ENCODE data around the gene EXD1.

EXD1 gene, protein sequence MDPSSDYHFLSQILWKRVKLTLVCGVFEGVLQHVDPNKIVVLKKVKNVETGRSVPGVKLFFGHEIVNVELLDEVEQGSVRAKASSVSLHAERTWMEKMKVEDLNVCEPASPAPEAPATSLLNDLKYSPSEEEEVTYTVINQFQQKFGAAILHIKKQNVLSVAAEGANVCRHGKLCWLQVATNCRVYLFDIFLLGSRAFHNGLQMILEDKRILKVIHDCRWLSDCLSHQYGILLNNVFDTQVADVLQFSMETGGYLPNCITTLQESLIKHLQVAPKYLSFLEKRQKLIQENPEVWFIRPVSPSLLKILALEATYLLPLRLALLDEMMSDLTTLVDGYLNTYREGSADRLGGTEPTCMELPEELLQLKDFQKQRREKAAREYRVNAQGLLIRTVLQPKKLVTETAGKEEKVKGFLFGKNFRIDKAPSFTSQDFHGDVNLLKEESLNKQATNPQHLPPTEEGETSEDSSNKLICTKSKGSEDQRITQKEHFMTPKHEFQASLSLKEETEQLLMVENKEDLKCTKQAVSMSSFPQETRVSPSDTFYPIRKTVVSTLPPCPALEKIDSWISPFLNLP

DNA sequence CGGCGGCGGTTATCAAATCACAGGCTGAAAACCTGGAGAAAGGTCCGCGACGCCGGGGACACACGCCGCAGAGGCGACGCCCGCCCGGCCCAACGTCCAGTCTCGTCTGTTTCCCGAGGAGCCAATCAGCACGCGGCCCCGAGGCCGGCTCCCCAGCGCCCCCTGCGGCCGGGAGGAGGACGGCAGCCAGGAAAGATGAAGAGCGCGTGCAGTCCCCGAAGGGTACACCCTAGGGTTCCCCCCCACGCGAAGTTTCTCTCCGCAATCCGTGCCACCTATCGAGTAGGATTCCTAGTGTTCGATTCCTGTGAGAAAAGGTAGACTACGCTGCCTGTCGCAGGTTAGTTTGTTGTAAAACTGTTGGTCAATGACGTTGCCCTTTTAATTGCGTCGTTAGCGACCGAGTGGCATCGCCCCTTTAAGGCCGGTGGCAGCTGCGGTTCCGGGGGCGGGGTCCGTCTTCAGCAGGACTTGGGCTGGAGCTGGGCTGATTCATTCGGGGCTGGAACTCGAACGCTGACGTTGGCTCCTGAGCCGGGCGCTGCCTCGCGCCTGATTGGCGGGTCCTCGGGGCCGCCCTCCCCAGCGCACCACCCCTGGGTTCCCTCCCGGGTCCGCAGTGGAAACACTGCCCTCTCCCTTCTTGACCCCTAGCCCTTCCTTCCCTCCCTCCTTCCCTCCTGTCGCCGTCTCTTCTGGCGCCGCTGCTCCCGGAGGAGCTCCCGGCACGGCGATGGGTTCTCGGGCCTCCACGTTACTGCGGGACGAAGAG lies at the start of gene EXD1, which contains the start of gene CHP1:
EXD1 (minus strand) TSS at position 108 of the 772 bp plus-strand sequence. CDS start 4,182 bp downstream, outside the sequence.
CHP1 (plus strand) TSS at position 619 of the 772 bp plus-strand sequence; CDS start at position 734, 115 bp downstream.
- ATAC-seq (ENCODE audit: low read depth) = peak; percentile 97
- H3K36me3 ChIP-seq (ENCODE audit: low read depth) = peaks cover 15% of the 10 kb centered on the region
- DNase-seq (ENCODE audit: low spot score) = peak; percentile 100
- no peaks in the 10 kb centered on the region for H3K9me3 ChIP-seq (ENCODE audit: severe bottlenecking)
- H3K27me3 ChIP-seq (ENCODE audit: insufficient read depth, poor library complexity, severe bottlenecking) = no peaks in the 10 kb centered on the region
- TF ChIP-seq, protein P1, sequence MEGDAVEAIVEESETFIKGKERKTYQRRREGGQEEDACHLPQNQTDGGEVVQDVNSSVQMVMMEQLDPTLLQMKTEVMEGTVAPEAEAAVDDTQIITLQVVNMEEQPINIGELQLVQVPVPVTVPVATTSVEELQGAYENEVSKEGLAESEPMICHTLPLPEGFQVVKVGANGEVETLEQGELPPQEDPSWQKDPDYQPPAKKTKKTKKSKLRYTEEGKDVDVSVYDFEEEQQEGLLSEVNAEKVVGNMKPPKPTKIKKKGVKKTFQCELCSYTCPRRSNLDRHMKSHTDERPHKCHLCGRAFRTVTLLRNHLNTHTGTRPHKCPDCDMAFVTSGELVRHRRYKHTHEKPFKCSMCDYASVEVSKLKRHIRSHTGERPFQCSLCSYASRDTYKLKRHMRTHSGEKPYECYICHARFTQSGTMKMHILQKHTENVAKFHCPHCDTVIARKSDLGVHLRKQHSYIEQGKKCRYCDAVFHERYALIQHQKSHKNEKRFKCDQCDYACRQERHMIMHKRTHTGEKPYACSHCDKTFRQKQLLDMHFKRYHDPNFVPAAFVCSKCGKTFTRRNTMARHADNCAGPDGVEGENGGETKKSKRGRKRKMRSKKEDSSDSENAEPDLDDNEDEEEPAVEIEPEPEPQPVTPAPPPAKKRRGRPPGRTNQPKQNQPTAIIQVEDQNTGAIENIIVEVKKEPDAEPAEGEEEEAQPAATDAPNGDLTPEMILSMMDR (IDR thresholded peaks at IDR 0.05; ENCODE audit: poor library complexity, severe bottlenecking) = peak; percentile 100
- H3K27ac ChIP-seq (ENCODE audit: poor library complexity, severe bottlenecking) = peak within 1 kb of the TSS; percentile 43
- peak within 1 kb of the TSS; percentile 74 for H3K4me3 ChIP-seq (ENCODE audit: severe bottlenecking)
- H3K4me1 ChIP-seq (ENCODE audit: insufficient read depth, poor library complexity, severe bottlenecking) = peaks cover 13% of the 10 kb centered on the region

DNA sequence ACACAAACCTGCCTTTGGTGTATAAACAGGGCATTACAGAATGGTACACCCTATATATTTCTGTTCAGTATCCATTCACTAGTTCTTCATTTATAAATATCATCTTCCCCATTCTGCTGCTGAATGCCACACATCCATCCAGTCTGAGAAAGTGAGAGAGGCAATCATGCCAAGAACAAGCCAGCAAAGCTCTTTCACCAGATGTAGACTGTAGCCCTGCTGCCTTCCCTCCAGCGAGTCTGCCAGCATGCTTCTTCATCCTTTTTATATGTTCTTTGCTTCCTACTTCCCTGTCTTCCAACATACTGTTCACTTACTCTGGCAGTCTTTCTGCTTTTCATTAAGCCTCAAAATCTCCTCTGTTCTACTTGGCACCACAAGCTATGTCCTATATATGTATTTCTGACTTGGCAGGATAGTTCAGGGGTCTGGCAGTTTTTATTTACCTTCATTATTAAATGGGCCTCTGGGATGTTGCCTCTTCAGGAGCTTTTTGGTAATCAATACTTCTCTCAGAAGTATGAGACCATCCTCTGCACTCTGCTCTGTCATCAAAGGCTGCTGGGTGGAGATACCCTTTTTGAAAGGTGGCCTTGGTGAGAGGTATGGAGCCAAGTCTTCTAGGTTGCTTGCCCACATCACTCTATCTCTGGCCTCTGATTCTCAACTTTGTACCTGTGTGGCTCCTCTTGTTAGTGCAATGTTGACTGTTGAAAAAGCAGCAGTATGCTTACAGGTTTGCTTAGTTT lies 49.2 kb upstream of the EXD1 start:
- ATAC-seq (ENCODE audit: low read depth) (no peak), DNase-seq (ENCODE audit: low spot score) (no peak)
- Histone ChIP-seq H3K4me3 (ENCODE audit: severe bottlenecking) (no peak overlapping the region), H3K4me1 (ENCODE audit: insufficient read depth, poor library complexity, severe bottlenecking) (peaks cover 19% of the 10 kb centered on the region), H3K27me3 (ENCODE audit: insufficient read depth, poor library complexity, severe bottlenecking) (no peaks in the 10 kb centered on the region), H3K36me3 (ENCODE audit: low read depth) (peaks cover 40% of the 10 kb centered on the region), H3K27ac (ENCODE audit: poor library complexity, severe bottlenecking) (no peak overlapping the region), H3K9me3 (ENCODE audit: severe bottlenecking) (no peaks in the 10 kb centered on the region)
- TF ChIP-seq, protein P1 (IDR thresholded peaks at IDR 0.05; ENCODE audit: poor library complexity, severe bottlenecking) = no peak

DNA sequence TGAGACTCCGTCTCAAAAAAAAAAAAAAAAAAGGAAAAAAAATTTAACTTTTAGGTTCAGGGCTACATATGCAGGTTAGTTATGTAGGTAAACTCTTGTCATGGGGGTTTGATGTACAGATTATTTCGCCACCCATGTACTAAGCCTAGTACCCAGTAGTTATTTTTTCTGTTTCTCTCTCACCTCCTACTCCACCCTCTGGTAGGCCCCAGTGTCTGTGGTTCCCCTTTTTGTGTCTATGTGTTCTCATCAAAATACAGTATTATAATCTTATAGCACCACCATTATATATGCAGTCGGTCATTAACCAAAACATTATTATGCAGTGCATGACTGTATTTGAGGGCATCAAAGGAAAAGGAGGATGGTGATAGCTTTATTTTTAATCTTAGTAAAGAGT lies 47.8 kb upstream of the EXD1 start:
- no peak for ATAC-seq (ENCODE audit: low read depth)
- H3K27ac ChIP-seq (ENCODE audit: poor library complexity, severe bottlenecking) = no peak overlapping the region

DNA sequence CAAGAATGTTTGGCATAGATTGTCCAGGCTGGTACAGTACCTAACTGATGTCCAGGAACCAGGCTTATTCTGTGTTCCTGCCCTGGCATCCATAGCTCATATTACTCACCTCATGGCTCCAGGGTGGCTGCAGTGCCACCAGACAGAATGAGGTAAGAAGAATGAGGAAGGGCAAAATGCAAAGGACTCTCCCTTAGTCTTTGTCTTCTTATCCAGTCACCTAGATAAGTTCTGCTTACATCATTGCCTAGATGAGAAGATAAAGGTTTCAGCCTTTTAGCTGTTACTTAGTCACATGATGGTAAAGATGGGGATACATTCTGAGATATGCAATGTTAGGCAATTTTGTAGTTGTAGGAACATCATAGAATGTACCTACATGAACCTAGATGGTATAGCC lies 46.3 kb upstream of the EXD1 start:
- Histone ChIP-seq H3K9me3 (ENCODE audit: severe bottlenecking) (no peaks in the 10 kb centered on the region), H3K36me3 (ENCODE audit: low read depth) (peaks cover 51% of the 10 kb centered on the region), H3K4me3 (ENCODE audit: severe bottlenecking) (no peak overlapping the region), H3K4me1 (ENCODE audit: insufficient read depth, poor library complexity, severe bottlenecking) (peaks cover 9% of the 10 kb centered on the region), H3K27me3 (ENCODE audit: insufficient read depth, poor library complexity, severe bottlenecking) (no peaks in the 10 kb centered on the region), H3K27ac (ENCODE audit: poor library complexity, severe bottlenecking) (no peak overlapping the region)
- ATAC-seq (ENCODE audit: low read depth) (no peak), DNase-seq (ENCODE audit: low spot score) (no peak)
- TF ChIP-seq, protein P1 (IDR thresholded peaks at IDR 0.05; ENCODE audit: poor library complexity, severe bottlenecking) = no peak

More for the DNA sequence above, 47.8 kb upstream of the EXD1 start:
- Histone ChIP-seq H3K4me3 (ENCODE audit: severe bottlenecking) (no peak overlapping the region), H3K9me3 (ENCODE audit: severe bottlenecking) (no peaks in the 10 kb centered on the region), H3K36me3 (ENCODE audit: low read depth) (peaks cover 40% of the 10 kb centered on the region), H3K27me3 (ENCODE audit: insufficient read depth, poor library complexity, severe bottlenecking) (no peaks in the 10 kb centered on the region), H3K4me1 (ENCODE audit: insufficient read depth, poor library complexity, severe bottlenecking) (peaks cover 17% of the 10 kb centered on the region)
- no peak for DNase-seq (ENCODE audit: low spot score)
- TF ChIP-seq, protein P1 (IDR thresholded peaks at IDR 0.05; ENCODE audit: poor library complexity, severe bottlenecking) = no peak

All from RWPE2 (cell line).